ENCODE measurements around the gene CHAF1A.

CHAF1A gene

DNA sequence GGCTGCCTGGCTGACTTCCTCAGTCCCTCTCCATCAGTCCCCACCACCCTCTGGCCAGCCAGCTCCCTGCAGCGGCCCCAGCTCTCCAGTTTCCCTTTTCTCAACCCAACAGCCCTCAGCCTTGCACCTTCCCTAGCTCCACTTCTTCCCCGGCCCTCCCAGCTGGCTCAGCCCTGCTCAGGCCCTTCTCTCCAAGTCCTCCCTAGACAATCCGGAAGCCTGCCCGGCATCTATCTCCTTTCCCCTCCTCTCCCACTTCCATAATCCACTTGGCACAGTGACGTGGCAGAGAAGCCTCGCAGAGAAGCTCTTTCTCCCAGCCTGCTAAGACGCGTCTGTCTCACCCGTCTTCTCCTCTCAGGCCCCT lies 54.0 kb downstream of the CHAF1A start:
- no peak for DNase-seq (ENCODE audit: low spot score)

DNA sequence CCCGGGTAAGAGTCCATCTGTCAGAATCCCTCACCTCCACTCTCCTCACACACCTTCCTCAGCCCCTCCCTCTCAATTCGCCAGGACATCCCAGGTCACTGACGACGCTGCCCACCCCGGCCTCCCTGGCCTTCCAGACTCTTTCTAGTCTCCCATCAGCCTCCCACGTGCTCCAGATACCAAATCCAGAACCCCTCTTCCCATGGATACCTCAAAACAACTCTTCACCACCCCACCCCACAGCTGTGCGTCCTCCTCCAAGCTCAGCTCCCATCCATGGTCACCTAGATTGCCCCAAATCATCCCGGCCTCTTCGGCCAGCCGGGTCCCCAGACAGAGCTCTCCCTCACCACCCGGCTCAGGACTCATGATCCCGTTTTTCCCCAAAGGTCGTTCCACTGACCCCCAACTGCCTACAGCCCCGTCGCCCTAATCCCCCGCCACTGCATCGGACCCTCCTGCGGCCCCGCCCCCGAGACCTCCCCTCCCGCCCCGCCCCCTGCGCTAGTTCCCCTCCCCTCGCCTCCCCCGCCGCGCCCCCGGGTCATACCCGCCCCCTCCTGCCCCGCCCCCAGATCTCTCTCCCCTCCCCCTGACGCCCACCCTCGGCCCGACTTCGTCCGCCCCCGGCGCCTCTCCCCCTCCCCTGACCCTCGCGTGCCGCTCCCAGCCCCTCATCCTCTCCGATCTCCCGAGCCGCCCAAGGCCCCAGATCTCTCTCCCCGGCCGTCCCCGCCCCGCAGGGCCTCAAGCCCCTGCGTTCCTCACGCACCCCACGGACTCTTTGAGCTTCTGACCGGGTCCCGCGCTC lies 54.6 kb downstream of the CHAF1A start:
- peak; percentile 83 for DNase-seq (ENCODE audit: low spot score)

DNA sequence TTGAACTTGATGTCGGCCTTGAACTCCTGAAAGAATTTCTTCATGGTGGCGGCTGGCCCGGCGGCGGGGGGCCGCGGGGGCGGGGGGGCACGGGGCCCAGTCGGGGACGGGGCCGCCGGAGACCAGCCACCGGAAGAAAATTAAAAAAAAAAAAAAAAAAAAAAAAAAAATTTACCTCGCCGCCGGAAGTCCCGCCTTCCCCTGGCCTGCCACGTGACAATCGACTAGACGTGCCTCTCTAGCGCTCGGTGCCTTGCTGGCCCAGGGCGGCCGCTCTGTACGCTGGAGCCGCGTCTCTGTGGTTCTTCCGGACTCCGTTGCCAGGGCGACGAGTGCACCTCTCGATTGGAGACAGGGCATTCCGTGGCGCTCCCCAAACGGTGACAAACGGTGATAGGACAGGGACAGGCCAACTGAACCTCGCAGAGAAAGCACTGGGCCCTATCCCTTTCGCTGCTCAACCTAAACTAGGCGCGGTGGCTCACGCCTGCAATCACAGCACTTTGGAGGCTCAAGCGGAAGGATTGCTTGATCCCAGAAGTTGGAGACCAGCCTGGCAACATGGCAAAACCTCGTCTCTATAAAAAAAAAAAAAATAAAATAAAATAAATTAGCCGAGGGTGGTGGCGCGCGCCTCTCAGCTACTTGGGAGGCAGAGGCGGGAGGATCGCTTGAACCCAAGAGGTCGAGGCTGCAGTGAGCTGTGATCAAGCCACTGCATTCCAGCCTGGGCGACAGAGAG lies 55.4 kb downstream of the CHAF1A start, which contains the start of gene UBXN6:
Gene UBXN6, minus strand, starts transcription at position 141 of the 742 bp plus-strand sequence. Its CDS starts 97 bp downstream, at position 44.
- DNase-seq (ENCODE audit: low spot score), result peak; percentile 97

- no peak for DNase-seq (ENCODE audit: low spot score)
These were observed 62.6 kb downstream of the CHAF1A start for GRCh38 chr19:4464815-4465581.

- no peak for DNase-seq (ENCODE audit: low spot score)
These were observed 65.4 kb downstream of the CHAF1A start for GRCh38 chr19:4467835-4468234.

GRCh38 chr19:4471403-4472173 lies 69.1 kb downstream of the CHAF1A start:
- peak; percentile 100 for DNase-seq (ENCODE audit: low spot score)

DNA sequence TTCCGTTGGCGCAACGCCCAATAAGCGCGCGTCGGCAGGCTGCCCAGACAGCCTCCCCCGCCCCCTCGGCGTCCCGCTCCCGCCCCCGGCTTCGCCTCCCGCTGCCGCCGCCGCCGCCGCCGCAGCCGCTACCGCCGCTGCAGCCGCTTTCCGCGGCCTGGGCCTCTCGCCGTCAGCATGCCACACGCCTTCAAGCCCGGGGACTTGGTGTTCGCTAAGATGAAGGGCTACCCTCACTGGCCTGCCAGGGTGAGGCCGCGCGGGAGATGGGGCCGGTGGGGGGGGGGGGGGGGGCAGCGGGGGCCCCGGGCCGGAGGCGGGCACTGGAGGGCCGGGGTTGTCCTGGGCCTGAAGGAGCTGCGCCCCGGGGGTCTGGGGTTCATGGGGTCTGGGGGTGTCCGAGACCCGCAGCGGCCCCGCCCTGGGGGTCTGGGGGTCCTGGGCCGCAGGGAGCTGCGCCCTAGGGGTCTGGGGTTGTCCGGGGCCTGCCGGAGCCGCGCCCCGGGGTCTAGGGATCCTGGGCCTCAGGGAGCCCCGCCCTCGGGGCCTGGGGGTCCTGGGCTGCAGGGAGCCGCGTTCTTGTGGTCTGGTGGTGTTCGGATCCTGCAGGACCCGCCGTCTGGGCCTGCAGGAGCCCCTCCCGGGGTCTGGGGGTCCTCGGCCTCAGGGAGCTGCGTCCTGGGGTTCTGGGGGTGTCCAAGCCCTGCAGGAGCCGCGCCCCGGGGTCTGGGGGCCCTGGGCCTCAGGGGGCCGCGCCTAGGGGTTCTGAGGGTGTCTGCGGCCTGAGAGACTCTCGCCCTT lies 69.9 kb downstream of the CHAF1A start, which contains the start of gene HDGFL2:
Gene HDGFL2, plus strand, starts transcription at position 124 of the 801 bp plus-strand sequence. Its CDS starts 54 bp downstream, at position 178.
- DNase-seq (ENCODE audit: low spot score), result no peak

GRCh38 chr19:4473011-4473762 lies 70.7 kb downstream of the CHAF1A start:
- DNase-seq (ENCODE audit: low spot score), result no peak

- DNase-seq (ENCODE audit: low spot score), result no peak
These were observed 71.5 kb downstream of the CHAF1A start for GRCh38 chr19:4473763-4474513.

DNA sequence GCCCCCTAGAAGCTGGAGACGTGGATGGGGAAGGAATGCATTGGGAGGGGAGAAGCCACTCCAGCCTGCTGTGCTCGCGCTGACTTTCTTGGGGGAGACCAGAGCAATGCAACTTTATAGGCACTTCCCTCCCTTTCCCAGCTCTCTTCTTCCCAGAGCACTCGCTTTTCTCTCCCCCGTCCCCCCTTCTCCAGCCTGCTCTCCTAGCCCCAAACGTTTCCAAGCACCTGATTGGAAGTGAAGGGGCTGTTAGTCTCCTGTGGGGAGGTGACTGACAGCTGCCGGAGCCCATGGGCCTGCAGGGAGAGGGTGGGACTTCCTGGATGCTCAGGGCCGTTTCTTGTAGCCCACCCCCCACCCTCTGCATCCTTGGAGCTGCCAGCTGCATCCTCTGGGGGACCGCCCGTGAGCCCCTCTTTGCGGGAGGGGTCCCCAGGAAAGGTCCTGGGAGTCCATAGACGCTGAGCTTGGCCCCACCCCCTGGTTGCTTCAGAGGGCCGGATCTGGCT lies 72.1 kb downstream of the CHAF1A start:
- DNase-seq (ENCODE audit: low spot score), result peak; percentile 75

DNA sequence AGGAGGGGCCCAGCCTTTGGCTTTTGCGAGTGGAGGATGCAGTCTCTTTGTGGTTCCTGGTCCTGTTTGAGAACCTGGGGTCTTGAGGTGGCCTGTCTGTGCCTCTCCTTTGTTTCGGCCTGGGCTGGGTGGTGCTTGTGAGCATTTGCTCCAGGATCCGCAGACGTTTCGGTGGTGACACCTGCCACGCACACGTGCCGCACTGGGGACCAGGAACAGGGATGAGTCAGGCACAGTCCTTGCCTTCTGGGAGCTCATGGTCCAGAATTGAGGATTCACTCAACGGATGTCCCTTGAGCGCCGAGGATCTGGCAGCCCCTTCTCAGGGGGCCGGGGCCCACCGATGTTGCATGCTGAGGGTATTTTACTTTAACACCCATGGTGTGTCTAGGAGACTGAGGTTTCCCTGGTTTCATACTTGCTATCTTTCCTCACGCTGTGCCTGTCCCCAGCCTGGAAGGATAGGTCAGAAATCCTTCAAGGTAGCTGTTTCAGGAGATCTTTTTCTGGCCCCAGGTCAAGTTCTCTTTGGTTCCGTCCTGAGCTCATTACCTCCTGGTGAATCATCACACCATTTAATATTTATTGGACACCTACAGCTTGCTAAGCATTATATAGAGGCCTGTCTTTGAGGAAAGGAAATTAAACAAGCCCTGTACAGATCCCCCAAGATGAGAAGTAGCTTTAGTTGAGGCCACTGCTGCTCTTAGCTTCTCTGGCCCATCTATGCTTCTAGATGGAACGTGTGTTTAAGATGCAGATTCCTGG lies 74.8 kb downstream of the CHAF1A start:
- no peak for DNase-seq (ENCODE audit: low spot score)

GRCh38 chr19:4482721-4483364 lies 80.4 kb downstream of the CHAF1A start:
- no peak for DNase-seq (ENCODE audit: low spot score)

- no peak for DNase-seq (ENCODE audit: low spot score)
These were observed 80.9 kb downstream of the CHAF1A start for GRCh38 chr19:4483385-4483784.

- DNase-seq (ENCODE audit: low spot score), result no peak
These were observed 85.1 kb downstream of the CHAF1A start for GRCh38 chr19:4487572-4487971.

DNA sequence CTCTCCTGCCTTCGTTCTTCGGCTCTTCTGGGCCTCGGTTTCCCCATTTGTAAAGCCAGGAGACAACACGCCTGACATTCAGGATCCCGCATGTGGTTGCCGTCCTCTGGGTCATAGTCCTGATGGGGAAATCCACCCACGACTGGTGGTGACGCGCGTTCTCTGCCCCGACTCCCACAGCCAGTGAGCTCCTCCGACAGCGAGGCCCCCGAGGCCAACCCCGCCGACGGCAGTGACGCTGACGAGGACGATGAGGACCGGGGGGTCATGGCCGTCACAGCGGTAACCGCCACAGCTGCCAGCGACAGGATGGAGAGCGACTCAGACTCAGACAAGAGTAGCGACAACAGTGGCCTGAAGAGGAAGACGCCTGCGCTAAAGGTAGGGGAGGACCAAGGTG lies 86.1 kb downstream of the CHAF1A start:
- no peak for DNase-seq (ENCODE audit: low spot score)

- DNase-seq (ENCODE audit: low spot score), result no peak
These were observed 89.0 kb downstream of the CHAF1A start for GRCh38 chr19:4491446-4491845.

GRCh38 chr19:4492337-4493103 lies 90.1 kb downstream of the CHAF1A start:
- no peak for DNase-seq (ENCODE audit: low spot score)

Data from germinal center (tissue), 1 donor.